ENCODE data around the gene TRIM74. TPM values are rescaled to one million over a fixed set of nuclear protein-coding genes. Genes with fewer than 3 reads are reported as not detected.
"Not testable (repeated sequence)": the region's sequence is repeated elsewhere in the genome, so short reads cannot be mapped to it uniquely, and the experiment has no call there.

Gene TRIM74
- total and polyA plus RNA-seq, 2 of the 8 experiments (the other 6 are each of a cell fraction or from before 2014, with no cell fraction given) = 0.52 TPM; not detected in 1

DNA sequence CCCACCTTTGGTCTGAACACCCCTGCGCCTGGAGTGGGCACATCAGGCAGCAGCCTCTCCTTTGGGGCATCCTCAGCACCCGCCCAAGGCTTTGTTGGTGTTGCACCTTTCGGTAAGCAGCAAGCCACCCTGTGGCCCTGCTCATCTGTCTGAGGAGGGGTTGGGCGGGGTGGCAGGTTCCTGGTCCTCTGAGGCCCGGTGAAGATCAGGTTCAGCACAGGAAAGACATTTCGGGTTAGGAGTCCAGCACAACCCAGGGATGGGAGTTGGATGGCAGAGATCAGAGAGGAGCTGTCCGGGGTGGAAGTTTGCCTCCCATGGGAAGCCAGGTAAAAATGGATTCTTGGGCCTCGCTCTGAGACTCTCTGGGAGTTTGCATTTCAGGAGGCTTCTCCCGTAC lies 23.7 kb downstream of the TRIM74 start:
- H4K20me1 ChIP-seq (replicated peaks in 1 of 2; ENCODE audit: control insufficient read depth in 1 of 2, insufficient read depth in 2 of 2, low read length in 2 of 2); H4K5ac ChIP-seq (ENCODE audit: insufficient read length, low read depth, low read length); H3K23ac ChIP-seq (ENCODE audit: insufficient read length); H3K79me2 ChIP-seq (ENCODE audit: control insufficient read depth in 1 of 2, insufficient read depth in 2 of 2, low read length in 2 of 2); H3K14ac ChIP-seq (ENCODE audit: insufficient read length); H3K18ac ChIP-seq (ENCODE audit: extremely low read depth, low read length); H2BK12ac ChIP-seq (ENCODE audit: low read depth, low read length); FAIRE-seq; H3K4me3 ChIP-seq (ENCODE audit: extremely low read depth in 1 of 4, insufficient read depth in 2 of 4, low read depth in 3 of 4, low read length in 4 of 4); H3K4me2 ChIP-seq (ENCODE audit: insufficient read depth in 1 of 2, low read depth in 2 of 2, low read length in 2 of 2); H4K91ac ChIP-seq (replicated peaks; ENCODE audit: insufficient read length, low read length); H2AK5ac ChIP-seq (ENCODE audit: low read depth, low read length); POLR2A ChIA-PET (ENCODE audit: partially characterized antibody); H4K8ac ChIP-seq (ENCODE audit: extremely low read depth, insufficient read depth, low read length); H3K9ac ChIP-seq (replicated peaks in 1 of 4; ENCODE audit: extremely low read depth in 1 of 4, low read depth in 3 of 4, low read length in 3 of 4); H2AFZ ChIP-seq (ENCODE audit: low read length); H3K79me1 ChIP-seq (ENCODE audit: low read depth, low read length); DNase-seq (ENCODE audit: low read depth in 1 of 2, low spot score in 2 of 2); CTCF ChIA-PET (ENCODE audit: partially characterized antibody); H3K23me2 ChIP-seq (ENCODE audit: low read depth, low read length); H3K56ac ChIP-seq (replicated peaks; ENCODE audit: insufficient read length, low read depth, low read length); H2BK15ac ChIP-seq (ENCODE audit: low read length); H2BK120ac ChIP-seq (replicated peaks; ENCODE audit: low read depth, low read length); H3K4me1 ChIP-seq (replicated peaks in 1 of 4; ENCODE audit: control insufficient read depth in 3 of 4, insufficient read depth in 4 of 4, low read length in 3 of 4); H2BK20ac ChIP-seq (ENCODE audit: low read length); H2BK5ac ChIP-seq (ENCODE audit: low read depth, low read length); H3K27me3 ChIP-seq (replicated peaks in 1 of 4; ENCODE audit: control insufficient read depth in 3 of 4, extremely low read depth in 1 of 4, insufficient read depth in 3 of 4, low read length in 3 of 4); H3K27ac ChIP-seq (ENCODE audit: low read depth, low read length); H3K4ac ChIP-seq (replicated peaks; ENCODE audit: insufficient read length, low read depth, low read length); H3K9me3 ChIP-seq (ENCODE audit: insufficient read depth in 2 of 2, low read depth in 1 of 2, low read length in 1 of 2): not testable (repeated sequence)
- 85% methylated on average over 7 of the region's 9 CpGs; no CpG with 5 or more reads in 1 of the 2 experiments for WGBS, 2 experiments (ENCODE audit: extremely low coverage in 1 of 2, insufficient coverage in 1 of 2, insufficient read length in 1 of 2, insufficient replicate concordance in 2 of 2, low coverage in 1 of 2, low lambda C conversion rate in 2 of 2, missing lambda C conversion rate in 1 of 2)
- H3K36me3 ChIP-seq (ENCODE audit: control insufficient read depth in 2 of 4, insufficient read depth in 4 of 4, low read length in 3 of 4) = peaks cover 0 to 16% (median 3%) of the 10 kb centered on the region in 4 experiments; a peak in 3 of 8 replicates

- H2BK15ac ChIP-seq (ENCODE audit: low read length); H2BK12ac ChIP-seq (ENCODE audit: low read depth, low read length); H2BK120ac ChIP-seq (replicated peaks; ENCODE audit: low read depth, low read length); H3K27me3 ChIP-seq (replicated peaks in 1 of 4; ENCODE audit: control insufficient read depth in 3 of 4, extremely low read depth in 1 of 4, insufficient read depth in 3 of 4, low read length in 3 of 4); H4K5ac ChIP-seq (ENCODE audit: insufficient read length, low read depth, low read length); H3K23ac ChIP-seq (ENCODE audit: insufficient read length); H2AFZ ChIP-seq (ENCODE audit: low read length); H2BK20ac ChIP-seq (ENCODE audit: low read length); H3K27ac ChIP-seq (ENCODE audit: low read depth, low read length); H3K79me1 ChIP-seq (ENCODE audit: low read depth, low read length); H3K4me1 ChIP-seq (replicated peaks in 1 of 4; ENCODE audit: control insufficient read depth in 3 of 4, insufficient read depth in 4 of 4, low read length in 3 of 4); H3K9me3 ChIP-seq (ENCODE audit: insufficient read depth in 2 of 2, low read depth in 1 of 2, low read length in 1 of 2); H2AK5ac ChIP-seq (ENCODE audit: low read depth, low read length); DNase-seq (ENCODE audit: low read depth in 1 of 2, low spot score in 2 of 2); H3K18ac ChIP-seq (ENCODE audit: extremely low read depth, low read length); POLR2A ChIA-PET (ENCODE audit: partially characterized antibody); H3K9ac ChIP-seq (replicated peaks in 1 of 4; ENCODE audit: extremely low read depth in 1 of 4, low read depth in 3 of 4, low read length in 3 of 4); H3K56ac ChIP-seq (replicated peaks; ENCODE audit: insufficient read length, low read depth, low read length); FAIRE-seq; H3K4me3 ChIP-seq (ENCODE audit: extremely low read depth in 1 of 4, insufficient read depth in 2 of 4, low read depth in 3 of 4, low read length in 4 of 4); CTCF ChIA-PET (ENCODE audit: partially characterized antibody); H3K79me2 ChIP-seq (ENCODE audit: control insufficient read depth in 1 of 2, insufficient read depth in 2 of 2, low read length in 2 of 2); H2BK5ac ChIP-seq (ENCODE audit: low read depth, low read length); H4K20me1 ChIP-seq (replicated peaks in 1 of 2; ENCODE audit: control insufficient read depth in 1 of 2, insufficient read depth in 2 of 2, low read length in 2 of 2); H4K8ac ChIP-seq (ENCODE audit: extremely low read depth, insufficient read depth, low read length); H3K14ac ChIP-seq (ENCODE audit: insufficient read length); H4K91ac ChIP-seq (replicated peaks; ENCODE audit: insufficient read length, low read length); H3K4me2 ChIP-seq (ENCODE audit: insufficient read depth in 1 of 2, low read depth in 2 of 2, low read length in 2 of 2); H3K23me2 ChIP-seq (ENCODE audit: low read depth, low read length); H3K4ac ChIP-seq (replicated peaks; ENCODE audit: insufficient read length, low read depth, low read length): not testable (repeated sequence)
- peaks cover 0 to 14% (median 3%) of the 10 kb centered on the region in 4 experiments; a peak in 3 of 8 replicates for H3K36me3 ChIP-seq (ENCODE audit: control insufficient read depth in 2 of 4, insufficient read depth in 4 of 4, low read length in 3 of 4)
- 92% methylated on average over 6 of the region's 15 CpGs; no CpG with 5 or more reads in 1 of the 2 experiments for WGBS, 2 experiments (ENCODE audit: extremely low coverage in 1 of 2, insufficient coverage in 1 of 2, insufficient read length in 1 of 2, insufficient replicate concordance in 2 of 2, low coverage in 1 of 2, low lambda C conversion rate in 2 of 2, missing lambda C conversion rate in 1 of 2)
These were observed 24.3 kb downstream of the TRIM74 start for GRCh38 chr7:72944937-72945336.
